ENCODE results near the gene PFDN1.

GRCh38 chr5:140216478-140217074, 86.3 kb downstream of the PFDN1 start:
- TF ChIP-seq, protein P1, sequence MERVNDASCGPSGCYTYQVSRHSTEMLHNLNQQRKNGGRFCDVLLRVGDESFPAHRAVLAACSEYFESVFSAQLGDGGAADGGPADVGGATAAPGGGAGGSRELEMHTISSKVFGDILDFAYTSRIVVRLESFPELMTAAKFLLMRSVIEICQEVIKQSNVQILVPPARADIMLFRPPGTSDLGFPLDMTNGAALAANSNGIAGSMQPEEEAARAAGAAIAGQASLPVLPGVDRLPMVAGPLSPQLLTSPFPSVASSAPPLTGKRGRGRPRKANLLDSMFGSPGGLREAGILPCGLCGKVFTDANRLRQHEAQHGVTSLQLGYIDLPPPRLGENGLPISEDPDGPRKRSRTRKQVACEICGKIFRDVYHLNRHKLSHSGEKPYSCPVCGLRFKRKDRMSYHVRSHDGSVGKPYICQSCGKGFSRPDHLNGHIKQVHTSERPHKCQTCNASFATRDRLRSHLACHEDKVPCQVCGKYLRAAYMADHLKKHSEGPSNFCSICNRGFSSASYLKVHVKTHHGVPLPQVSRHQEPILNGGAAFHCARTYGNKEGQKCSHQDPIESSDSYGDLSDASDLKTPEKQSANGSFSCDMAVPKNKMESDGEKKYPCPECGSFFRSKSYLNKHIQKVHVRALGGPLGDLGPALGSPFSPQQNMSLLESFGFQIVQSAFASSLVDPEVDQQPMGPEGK (CRISPR knock-in tag; IDR thresholded peaks at IDR 0.05; ENCODE audit: borderline replicate concordance): no peak
- TF ChIP-seq ESRRG (CRISPR knock-in tag; IDR thresholded peaks at IDR 0.05): no peak
- TF ChIP-seq CREB5 (CRISPR knock-in tag; IDR thresholded peaks at IDR 0.05; ENCODE audit: low read depth): no peak
- TF ChIP-seq OSR1 (CRISPR knock-in tag; IDR thresholded peaks at IDR 0.05): no peak
- no peak for TF ChIP-seq CSDC2 (CRISPR knock-in tag; IDR thresholded peaks at IDR 0.05)
- no peak for TF ChIP-seq ARNTL (CRISPR knock-in tag; IDR thresholded peaks at IDR 0.05; ENCODE audit: borderline replicate concordance, low read depth)

All from SK-N-SH treated with all-trans-retinoic acid at 6 μM for 48 hours (cell line).